HG03342 (cell line): ENCODE measurements around the gene TXNL4B.

Experiments used
- ATAC-seq: cut with Tn5 transposase; IDR thresholded peaks from one replicate; pipeline ENCODE4 v1.9.1; 2021; ENCODE audit warnings: mild to moderate bottlenecking, moderate library complexity; ENCODE audit not compliant: unreplicated experiment

The TXNL4B gene

DNA sequence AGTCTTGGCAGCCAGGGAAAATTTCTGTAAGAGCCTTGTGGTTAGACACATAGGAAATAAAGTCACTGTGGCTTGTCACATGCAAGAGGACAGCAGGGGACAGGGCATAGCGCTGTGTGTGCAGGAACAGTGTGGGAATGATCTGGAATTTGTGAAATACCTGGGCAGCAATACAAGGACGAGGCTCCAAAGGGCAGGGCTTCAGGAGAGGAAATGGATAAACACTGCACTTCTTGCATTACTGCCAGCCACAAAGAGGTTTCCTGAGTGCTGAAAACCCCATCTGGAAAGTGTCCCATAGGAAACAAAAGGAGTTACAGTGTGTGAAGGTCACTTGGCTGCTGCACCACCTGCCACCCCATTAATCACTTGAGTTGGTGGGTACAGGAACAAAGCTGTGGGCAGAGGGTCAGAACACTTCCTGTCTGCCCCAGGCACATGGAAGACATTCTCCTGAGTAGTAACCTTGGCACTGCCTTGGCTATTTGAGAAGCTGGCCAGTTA lies 51.2 kb downstream of the TXNL4B start:
- no peak for ATAC-seq

GRCh38 chr16:72036098-72036497 lies 57.3 kb downstream of the TXNL4B start:
- ATAC-seq, result no peak
